ENCODE data around the gene DAGLA.

The DAGLA gene

GRCh38 chr11:61724437-61724836 lies 44.2 kb downstream of the DAGLA start:
- TF ChIP-seq CTCF (conservative IDR thresholded peaks at IDR 0.05; ENCODE audit: low read depth, low read length) = no peak
- no peak overlapping the region for H3K9ac ChIP-seq
- H3K4me2 ChIP-seq = no peak overlapping the region
- no peak overlapping the region for H3K4me3 ChIP-seq (IDR thresholded peaks at IDR 0.05; ENCODE audit: insufficient read depth, low read depth, low read length)
- H4K20me1 ChIP-seq (ENCODE audit: insufficient read depth) = no peaks in the 10 kb centered on the region
- H3K4me1 ChIP-seq (ENCODE audit: low read depth, poor library complexity, severe bottlenecking) = no peaks in the 10 kb centered on the region
- H3K79me2 ChIP-seq (ENCODE audit: insufficient read depth, low read depth) = no peaks in the 10 kb centered on the region
- H3K27me3 ChIP-seq (ENCODE audit: insufficient read depth, low read depth) = peaks cover 20% of the 10 kb centered on the region; the same call in 1 of the 2 replicates
- H3K36me3 ChIP-seq (ENCODE audit: insufficient read depth) = no peaks in the 10 kb centered on the region
- no peak overlapping the region for H3K27ac ChIP-seq
- no peak overlapping the region for H2AFZ ChIP-seq (ENCODE audit: low read depth)

- Histone ChIP-seq H3K27me3 (ENCODE audit: insufficient read depth, low read depth) (peaks cover 20% of the 10 kb centered on the region; the same call in 1 of the 2 replicates), H3K4me2 (no peak overlapping the region), H2AFZ (ENCODE audit: low read depth) (no peak overlapping the region), H3K36me3 (ENCODE audit: insufficient read depth) (no peaks in the 10 kb centered on the region), H3K4me1 (ENCODE audit: low read depth, poor library complexity, severe bottlenecking) (no peaks in the 10 kb centered on the region), H4K20me1 (ENCODE audit: insufficient read depth) (no peaks in the 10 kb centered on the region), H3K4me3 (IDR thresholded peaks at IDR 0.05; ENCODE audit: insufficient read depth, low read depth, low read length) (no peak overlapping the region), H3K27ac (no peak overlapping the region), H3K9ac (no peak overlapping the region), H3K79me2 (ENCODE audit: insufficient read depth, low read depth) (no peaks in the 10 kb centered on the region)
- no peak for TF ChIP-seq CTCF (conservative IDR thresholded peaks at IDR 0.05; ENCODE audit: low read depth, low read length)
Measured at GRCh38 chr11:61725781-61726231, 45.6 kb downstream of the DAGLA start.

- Histone ChIP-seq H3K4me2 (no peak overlapping the region), H4K20me1 (ENCODE audit: insufficient read depth) (no peaks in the 10 kb centered on the region), H3K4me1 (ENCODE audit: low read depth, poor library complexity, severe bottlenecking) (no peaks in the 10 kb centered on the region), H3K27me3 (ENCODE audit: insufficient read depth, low read depth) (peaks cover 20% of the 10 kb centered on the region; the same call in 1 of the 2 replicates), H3K4me3 (IDR thresholded peaks at IDR 0.05; ENCODE audit: insufficient read depth, low read depth, low read length) (no peak overlapping the region), H3K36me3 (ENCODE audit: insufficient read depth) (no peaks in the 10 kb centered on the region), H2AFZ (ENCODE audit: low read depth) (no peak overlapping the region), H3K79me2 (ENCODE audit: insufficient read depth, low read depth) (no peaks in the 10 kb centered on the region), H3K27ac (no peak overlapping the region), H3K9ac (no peak overlapping the region)
- TF ChIP-seq CTCF (conservative IDR thresholded peaks at IDR 0.05; ENCODE audit: low read depth, low read length) = no peak
Measured at GRCh38 chr11:61726775-61727174, 46.6 kb downstream of the DAGLA start.

GRCh38 chr11:61727401-61727811 lies 47.2 kb downstream of the DAGLA start:
- no peak overlapping the region for H3K27ac ChIP-seq
- H3K4me1 ChIP-seq (ENCODE audit: low read depth, poor library complexity, severe bottlenecking) = no peaks in the 10 kb centered on the region
- H3K79me2 ChIP-seq (ENCODE audit: insufficient read depth, low read depth) = no peaks in the 10 kb centered on the region
- H2AFZ ChIP-seq (ENCODE audit: low read depth) = no peak overlapping the region
- H4K20me1 ChIP-seq (ENCODE audit: insufficient read depth) = no peaks in the 10 kb centered on the region
- H3K4me3 ChIP-seq (IDR thresholded peaks at IDR 0.05; ENCODE audit: insufficient read depth, low read depth, low read length) = no peak overlapping the region
- H3K9ac ChIP-seq = no peak overlapping the region
- H3K4me2 ChIP-seq = no peak overlapping the region
- TF ChIP-seq CTCF (conservative IDR thresholded peaks at IDR 0.05; ENCODE audit: low read depth, low read length) = no peak
- no peaks in the 10 kb centered on the region for H3K36me3 ChIP-seq (ENCODE audit: insufficient read depth)
- H3K27me3 ChIP-seq (ENCODE audit: insufficient read depth, low read depth) = peaks cover 20% of the 10 kb centered on the region; the same call in 1 of the 2 replicates

All from KMS-11 (cell line).